ENCODE results near the gene MST1.

Gene MST1

DNA sequence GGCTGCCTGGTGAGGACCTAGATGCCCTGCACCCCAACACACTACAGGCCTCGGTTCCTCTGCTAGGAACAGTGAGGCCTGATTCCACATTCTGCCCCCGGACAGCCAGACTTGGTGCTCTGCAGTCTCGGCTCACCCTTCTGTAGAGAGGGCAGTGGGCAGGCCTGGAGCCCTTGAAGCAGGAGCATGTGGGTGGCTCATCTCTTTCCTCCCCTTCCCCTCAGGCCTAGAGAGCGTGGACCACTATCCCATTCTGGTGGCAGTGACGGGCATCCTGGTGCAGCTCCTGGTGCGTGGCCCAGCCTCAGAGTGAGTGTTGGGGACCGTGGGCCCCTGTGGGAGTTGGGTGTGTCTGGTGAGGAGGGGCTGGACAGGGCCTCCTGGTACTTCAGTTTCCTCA, 26.9 kb upstream of the MST1 start:
- H3K14ac ChIP-seq (ENCODE audit: low read length) = no peak overlapping the region
- peak overlapping the region; percentile 67 for H3K23ac ChIP-seq (ENCODE audit: low read depth, low read length, poor library complexity)
- H3K9me3 ChIP-seq (replicated peaks in 1 of 2; ENCODE audit: control insufficient read depth in 2 of 2, insufficient read depth in 1 of 2, low read depth in 1 of 2, low read length in 2 of 2) = peaks cover 0 to 3% of the 10 kb centered on the region in 2 donors
- WGBS, 2 donors (ENCODE audit: extremely low coverage in 2 of 2, insufficient read length in 2 of 2, insufficient replicate concordance in 1 of 2) = no CpG with 5 or more reads among the region's 7 CpGs
- DNase-seq (ENCODE audit: low spot score) = no peak
- no peak overlapping the region for H2BK15ac ChIP-seq (ENCODE audit: low read length)
- no peak overlapping the region for H2BK5ac ChIP-seq (ENCODE audit: low read length)
- H4K91ac ChIP-seq (ENCODE audit: low read depth, low read length, poor library complexity) = no peak overlapping the region
- no peak overlapping the region for H2AFZ ChIP-seq (ENCODE audit: low read length)
- H2AK5ac ChIP-seq (ENCODE audit: low read depth, low read length) = no peak overlapping the region
- H2BK12ac ChIP-seq (ENCODE audit: low read length) = no peak overlapping the region
- H3K4me3 ChIP-seq (ENCODE audit: low read length in 2 of 2) = no peak overlapping the region
- no peak overlapping the region for H3K4me2 ChIP-seq (ENCODE audit: insufficient read depth, low read length, poor library complexity, severe bottlenecking)
- peaks cover 10% of the 10 kb centered on the region for H3K79me1 ChIP-seq (ENCODE audit: low read depth, low read length)
- H3K9ac ChIP-seq (ENCODE audit: low read depth, low read length, poor library complexity) = no peak overlapping the region
- no peak overlapping the region for H4K8ac ChIP-seq (ENCODE audit: low read depth, low read length)
- H3K36me3 ChIP-seq (replicated peaks in 1 of 2; ENCODE audit: control insufficient read depth in 2 of 2, insufficient read depth in 2 of 2, low read length in 2 of 2) = peaks cover 20 to 51% of the 10 kb centered on the region in 2 donors
- H2BK120ac ChIP-seq (ENCODE audit: low read depth, low read length) = peak overlapping the region; percentile 39
- H3K4ac ChIP-seq (ENCODE audit: low read length) = no peak overlapping the region
- peaks cover 0 to 7% of the 10 kb centered on the region in 2 donors for H3K4me1 ChIP-seq (ENCODE audit: control insufficient read depth in 2 of 2, insufficient read depth in 1 of 2, low read depth in 1 of 2, low read length in 2 of 2)
- no peak overlapping the region for H3K27ac ChIP-seq (replicated peaks; ENCODE audit: low read length)
- H3K18ac ChIP-seq (ENCODE audit: low read length) = no peak overlapping the region
- no peaks in the 10 kb centered on the region for H3K27me3 ChIP-seq (ENCODE audit: control insufficient read depth in 3 of 3, insufficient read depth in 3 of 3, low read depth in 1 of 3, low read length in 3 of 3)

GRCh38 chr3:49715611-49716121, 26.4 kb upstream of the MST1 start:
- no peak overlapping the region for H3K4me3 ChIP-seq (ENCODE audit: low read length in 2 of 2)
- H3K23ac ChIP-seq (ENCODE audit: low read depth, low read length, poor library complexity) = peak overlapping the region; percentile 52
- no peak overlapping the region for H3K27ac ChIP-seq (replicated peaks; ENCODE audit: low read length)
- no CpG with 5 or more reads among the region's 13 CpGs for WGBS, 2 donors (ENCODE audit: extremely low coverage in 2 of 2, insufficient read length in 2 of 2, insufficient replicate concordance in 1 of 2)
- H3K36me3 ChIP-seq (replicated peaks in 1 of 2; ENCODE audit: control insufficient read depth in 2 of 2, insufficient read depth in 2 of 2, low read length in 2 of 2) = peaks cover 15 to 46% of the 10 kb centered on the region in 2 donors
- peaks cover 10% of the 10 kb centered on the region for H3K79me1 ChIP-seq (ENCODE audit: low read depth, low read length)
- H2BK5ac ChIP-seq (ENCODE audit: low read length) = no peak overlapping the region
- no peaks in the 10 kb centered on the region for H3K27me3 ChIP-seq (ENCODE audit: control insufficient read depth in 3 of 3, insufficient read depth in 3 of 3, low read depth in 1 of 3, low read length in 3 of 3)
- no peak overlapping the region for H2BK15ac ChIP-seq (ENCODE audit: low read length)
- no peak overlapping the region for H3K4ac ChIP-seq (ENCODE audit: low read length)
- H3K14ac ChIP-seq (ENCODE audit: low read length) = no peak overlapping the region
- H2AK5ac ChIP-seq (ENCODE audit: low read depth, low read length) = no peak overlapping the region
- no peak overlapping the region for H2AFZ ChIP-seq (ENCODE audit: low read length)
- H3K4me2 ChIP-seq (ENCODE audit: insufficient read depth, low read length, poor library complexity, severe bottlenecking) = no peak overlapping the region
- H3K18ac ChIP-seq (ENCODE audit: low read length) = no peak overlapping the region
- peaks cover 0 to 7% of the 10 kb centered on the region in 2 donors for H3K4me1 ChIP-seq (ENCODE audit: control insufficient read depth in 2 of 2, insufficient read depth in 1 of 2, low read depth in 1 of 2, low read length in 2 of 2)
- peak overlapping the region; percentile 22 for H3K9ac ChIP-seq (ENCODE audit: low read depth, low read length, poor library complexity)
- DNase-seq (ENCODE audit: low spot score) = no peak
- H4K91ac ChIP-seq (ENCODE audit: low read depth, low read length, poor library complexity) = no peak overlapping the region
- H4K8ac ChIP-seq (ENCODE audit: low read depth, low read length) = no peak overlapping the region
- peaks cover 0 to 3% of the 10 kb centered on the region in 2 donors for H3K9me3 ChIP-seq (replicated peaks in 1 of 2; ENCODE audit: control insufficient read depth in 2 of 2, insufficient read depth in 1 of 2, low read depth in 1 of 2, low read length in 2 of 2)
- H2BK120ac ChIP-seq (ENCODE audit: low read depth, low read length) = no peak overlapping the region
- no peak overlapping the region for H2BK12ac ChIP-seq (ENCODE audit: low read length)

DNA sequence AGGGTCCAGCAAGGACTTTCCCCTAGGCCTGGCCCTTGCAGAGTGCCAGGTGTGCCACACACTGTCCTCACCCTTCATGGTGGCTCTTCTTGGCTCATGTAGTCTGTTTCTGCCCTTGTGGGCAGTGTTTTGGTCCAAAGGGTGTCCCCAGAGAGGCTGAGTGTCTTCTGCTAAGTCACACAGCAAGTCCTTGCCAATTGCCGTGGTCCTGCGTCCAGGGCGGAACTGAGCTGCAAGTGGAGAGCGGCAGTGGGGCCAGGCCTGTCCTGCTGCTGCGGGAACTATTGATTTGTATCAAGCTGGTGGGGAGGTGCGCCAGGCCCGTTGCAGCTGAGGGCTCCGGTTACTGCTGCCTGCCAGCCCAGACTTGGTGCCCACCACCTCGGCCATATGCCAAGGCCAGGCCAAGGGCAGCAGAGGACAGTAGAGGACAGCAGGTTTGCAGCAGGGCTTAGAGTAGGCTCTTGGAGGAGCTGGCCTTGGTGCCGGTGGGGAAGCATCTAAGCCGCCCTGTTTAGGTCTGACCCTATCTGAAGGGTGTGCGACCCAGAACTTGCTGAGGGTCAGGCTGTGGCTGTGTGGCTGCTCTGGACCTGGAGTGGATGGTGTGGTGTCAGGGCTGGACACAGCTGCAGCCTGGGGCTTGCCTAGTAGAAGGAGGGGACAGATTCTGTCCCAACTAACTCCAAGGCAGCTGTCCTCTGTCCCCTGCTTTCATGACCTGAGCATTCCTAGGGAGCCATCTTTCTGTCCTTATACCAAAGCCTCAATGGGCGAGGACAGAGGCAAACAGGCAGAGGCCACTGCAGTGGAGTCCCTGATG, 25.7 kb upstream of the MST1 start:
- Histone ChIP-seq H2AK5ac (ENCODE audit: low read depth, low read length) (no peak overlapping the region), H3K27me3 (ENCODE audit: control insufficient read depth in 3 of 3, insufficient read depth in 3 of 3, low read depth in 1 of 3, low read length in 3 of 3) (no peaks in the 10 kb centered on the region), H3K9ac (ENCODE audit: low read depth, low read length, poor library complexity) (no peak overlapping the region), H3K79me1 (ENCODE audit: low read depth, low read length) (peaks cover 10% of the 10 kb centered on the region), H3K27ac (replicated peaks; ENCODE audit: low read length) (no peak overlapping the region), H2BK120ac (ENCODE audit: low read depth, low read length) (no peak overlapping the region), H3K18ac (ENCODE audit: low read length) (no peak overlapping the region), H3K9me3 (replicated peaks in 1 of 2; ENCODE audit: control insufficient read depth in 2 of 2, insufficient read depth in 1 of 2, low read depth in 1 of 2, low read length in 2 of 2) (peaks cover 0 to 3% of the 10 kb centered on the region in 2 donors), H2BK12ac (ENCODE audit: low read length) (no peak overlapping the region), H3K14ac (ENCODE audit: low read length) (peak overlapping the region; percentile 22), H2BK15ac (ENCODE audit: low read length) (no peak overlapping the region), H3K4me3 (ENCODE audit: low read length in 2 of 2) (peak overlapping the region in 1 of 2 donors; percentile 33), H4K8ac (ENCODE audit: low read depth, low read length) (no peak overlapping the region), H4K91ac (ENCODE audit: low read depth, low read length, poor library complexity) (no peak overlapping the region), H2AFZ (ENCODE audit: low read length) (no peak overlapping the region), H3K4me2 (ENCODE audit: insufficient read depth, low read length, poor library complexity, severe bottlenecking) (no peak overlapping the region), H2BK5ac (ENCODE audit: low read length) (no peak overlapping the region), H3K23ac (ENCODE audit: low read depth, low read length, poor library complexity) (peak overlapping the region; percentile 47), H3K4ac (ENCODE audit: low read length) (no peak overlapping the region), H3K4me1 (ENCODE audit: control insufficient read depth in 2 of 2, insufficient read depth in 1 of 2, low read depth in 1 of 2, low read length in 2 of 2) (peaks cover 0 to 7% of the 10 kb centered on the region in 2 donors), H3K36me3 (replicated peaks in 1 of 2; ENCODE audit: control insufficient read depth in 2 of 2, insufficient read depth in 2 of 2, low read length in 2 of 2) (peaks cover 14 to 41% of the 10 kb centered on the region in 2 donors)
- DNase-seq (ENCODE audit: low spot score) = no peak
- no CpG with 5 or more reads among the region's 13 CpGs for WGBS, 2 donors (ENCODE audit: extremely low coverage in 2 of 2, insufficient read length in 2 of 2, insufficient replicate concordance in 1 of 2)

GRCh38 chr3:49713336-49714105, 24.2 kb upstream of the MST1 start:
- Histone ChIP-seq H2BK15ac (ENCODE audit: low read length) (no peak overlapping the region), H2AFZ (ENCODE audit: low read length) (no peak overlapping the region), H4K91ac (ENCODE audit: low read depth, low read length, poor library complexity) (no peak overlapping the region), H3K23ac (ENCODE audit: low read depth, low read length, poor library complexity) (peak overlapping the region; percentile 95), H2BK120ac (ENCODE audit: low read depth, low read length) (peak overlapping the region; percentile 87), H3K9ac (ENCODE audit: low read depth, low read length, poor library complexity) (no peak overlapping the region), H3K79me1 (ENCODE audit: low read depth, low read length) (peaks cover 4% of the 10 kb centered on the region), H3K4me3 (ENCODE audit: low read length in 2 of 2) (no peak overlapping the region), H3K4me1 (ENCODE audit: control insufficient read depth in 2 of 2, insufficient read depth in 1 of 2, low read depth in 1 of 2, low read length in 2 of 2) (peaks cover 0 to under 1% of the 10 kb centered on the region in 2 donors), H2BK5ac (ENCODE audit: low read length) (peak overlapping the region; percentile 53), H3K27ac (replicated peaks; ENCODE audit: low read length) (no peak overlapping the region), H2AK5ac (ENCODE audit: low read depth, low read length) (peak overlapping the region; percentile 63), H3K36me3 (replicated peaks in 1 of 2; ENCODE audit: control insufficient read depth in 2 of 2, insufficient read depth in 2 of 2, low read length in 2 of 2) (peaks cover 14 to 31% of the 10 kb centered on the region in 2 donors), H2BK12ac (ENCODE audit: low read length) (peak overlapping the region; percentile 41), H3K9me3 (replicated peaks in 1 of 2; ENCODE audit: control insufficient read depth in 2 of 2, insufficient read depth in 1 of 2, low read depth in 1 of 2, low read length in 2 of 2) (no peaks in the 10 kb centered on the region), H3K4me2 (ENCODE audit: insufficient read depth, low read length, poor library complexity, severe bottlenecking) (no peak overlapping the region), H4K8ac (ENCODE audit: low read depth, low read length) (peak overlapping the region; percentile 82), H3K27me3 (ENCODE audit: control insufficient read depth in 3 of 3, insufficient read depth in 3 of 3, low read depth in 1 of 3, low read length in 3 of 3) (no peaks in the 10 kb centered on the region), H3K4ac (ENCODE audit: low read length) (peak overlapping the region; percentile 53), H3K14ac (ENCODE audit: low read length) (no peak overlapping the region), H3K18ac (ENCODE audit: low read length) (peak overlapping the region; percentile 57)
- no CpG with 5 or more reads among the region's 25 CpGs for WGBS, 2 donors (ENCODE audit: extremely low coverage in 2 of 2, insufficient read length in 2 of 2, insufficient replicate concordance in 1 of 2)
- no peak for DNase-seq (ENCODE audit: low spot score)

Data from neuronal stem cell (in vitro differentiated cells).